WERI-Rb-1 (cell line): ENCODE results near the gene CREG1.

Experiments
- DNase-seq: peaks from one replicate; pipeline ENCODE4 v3.0.0-alpha.2; 2020
- H3K27ac ChIP-seq: fragments of 250-450 bp; sonication (Bioruptor Pico); 2 replicates; pipeline ENCODE4 v1.5.1; 2020; ENCODE audit warnings: mild to moderate bottlenecking, moderate library complexity
- H3K27me3 ChIP-seq: fragments of 250-450 bp; sonication (Bioruptor Pico); 2 replicates; pipeline ENCODE4 v1.5.1; 2021; ENCODE audit warnings: mild to moderate bottlenecking, low read depth, moderate library complexity; ENCODE audit not compliant: insufficient read depth, severe bottlenecking
- H3K36me3 ChIP-seq: fragments of 250-450 bp; sonication (Bioruptor Pico); 2 replicates; pipeline ENCODE4 v1.5.1; 2020; ENCODE audit warnings: mild to moderate bottlenecking, moderate library complexity
- H3K4me3 ChIP-seq: 2 replicates; pipeline ENCODE4 v1.5.1; 2011; ENCODE audit warnings: low read depth, mild to moderate bottlenecking, control low read depth, low read length
- H3K9me3 ChIP-seq: fragments of 250-450 bp; sonication (Bioruptor Pico); 2 replicates; pipeline ENCODE4 v1.5.1; 2021; ENCODE audit warnings: mild to moderate bottlenecking, moderate library complexity; ENCODE audit not compliant: severe bottlenecking
- TF ChIP-seq, protein P1 (sequence below): IDR thresholded peaks from 2 replicates; pipeline ENCODE4 v1.5.1; 2011; ENCODE audit warnings: low read depth, mild to moderate bottlenecking, control low read depth, inconsistent platforms, low read length

The CREG1 gene

DNA sequence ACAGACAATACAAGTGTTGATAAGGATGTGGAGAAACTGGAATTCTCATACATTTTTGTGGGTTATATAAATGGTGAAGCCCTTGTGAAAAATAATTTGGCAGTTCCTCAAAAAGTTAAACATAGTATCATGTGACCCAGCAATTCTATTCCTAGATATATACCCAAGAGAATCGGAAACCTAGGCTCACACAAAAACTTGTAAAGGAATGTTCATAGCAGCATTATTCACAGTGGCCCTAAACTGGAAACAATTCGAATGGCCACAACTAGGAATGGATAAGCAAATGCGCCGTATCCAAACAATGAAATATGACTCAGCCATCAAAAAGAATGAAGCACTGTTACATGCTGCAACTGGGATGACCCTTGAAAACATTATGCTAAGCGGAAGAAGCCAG, 31.3 kb downstream of the CREG1 start:
- TF ChIP-seq, protein P1, sequence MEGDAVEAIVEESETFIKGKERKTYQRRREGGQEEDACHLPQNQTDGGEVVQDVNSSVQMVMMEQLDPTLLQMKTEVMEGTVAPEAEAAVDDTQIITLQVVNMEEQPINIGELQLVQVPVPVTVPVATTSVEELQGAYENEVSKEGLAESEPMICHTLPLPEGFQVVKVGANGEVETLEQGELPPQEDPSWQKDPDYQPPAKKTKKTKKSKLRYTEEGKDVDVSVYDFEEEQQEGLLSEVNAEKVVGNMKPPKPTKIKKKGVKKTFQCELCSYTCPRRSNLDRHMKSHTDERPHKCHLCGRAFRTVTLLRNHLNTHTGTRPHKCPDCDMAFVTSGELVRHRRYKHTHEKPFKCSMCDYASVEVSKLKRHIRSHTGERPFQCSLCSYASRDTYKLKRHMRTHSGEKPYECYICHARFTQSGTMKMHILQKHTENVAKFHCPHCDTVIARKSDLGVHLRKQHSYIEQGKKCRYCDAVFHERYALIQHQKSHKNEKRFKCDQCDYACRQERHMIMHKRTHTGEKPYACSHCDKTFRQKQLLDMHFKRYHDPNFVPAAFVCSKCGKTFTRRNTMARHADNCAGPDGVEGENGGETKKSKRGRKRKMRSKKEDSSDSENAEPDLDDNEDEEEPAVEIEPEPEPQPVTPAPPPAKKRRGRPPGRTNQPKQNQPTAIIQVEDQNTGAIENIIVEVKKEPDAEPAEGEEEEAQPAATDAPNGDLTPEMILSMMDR, result no peak
- DNase-seq, result no peak
- H3K27ac ChIP-seq, result no peak overlapping the region
- H3K9me3 ChIP-seq, result no peaks in the 10 kb centered on the region
- H3K27me3 ChIP-seq, result no peaks in the 10 kb centered on the region
- H3K36me3 ChIP-seq, result no peaks in the 10 kb centered on the region
- no peak overlapping the region for H3K4me3 ChIP-seq

DNA sequence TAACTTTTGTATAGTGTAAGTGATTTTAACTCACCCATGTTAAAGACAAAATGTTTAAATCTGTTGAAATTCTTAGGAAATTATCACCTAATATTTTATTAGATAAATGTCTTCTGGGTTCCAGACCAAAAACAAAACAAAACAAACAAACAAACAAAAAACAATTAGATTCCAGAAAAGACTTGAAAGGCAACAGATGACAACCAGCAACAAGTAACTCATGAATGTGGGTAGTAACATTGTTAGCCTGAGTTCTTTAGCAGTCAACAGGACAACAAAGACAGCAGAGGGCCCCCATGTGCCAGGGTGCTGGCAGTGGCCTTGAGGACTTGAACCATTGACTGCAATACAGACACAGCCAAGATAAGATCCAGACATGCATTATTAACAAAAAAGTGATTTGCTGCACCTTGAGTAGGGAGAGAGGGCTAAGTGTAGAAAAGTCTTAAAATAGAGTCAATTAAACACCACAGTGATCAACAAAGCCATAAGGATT, 32.8 kb downstream of the CREG1 start:
- TF ChIP-seq, protein P1, result 0 out of 2 replicates have a peak, but pooled peaks have one; percentile 2
- no peaks in the 10 kb centered on the region for H3K9me3 ChIP-seq
- no peaks in the 10 kb centered on the region for H3K27me3 ChIP-seq
- no peaks in the 10 kb centered on the region for H3K36me3 ChIP-seq
- no peak overlapping the region for H3K4me3 ChIP-seq
- no peak overlapping the region for H3K27ac ChIP-seq
- DNase-seq, result no peak

- no peaks in the 10 kb centered on the region for H3K36me3 ChIP-seq
- H3K27me3 ChIP-seq, result no peaks in the 10 kb centered on the region
- no peak within 1 kb of the TSS for H3K4me3 ChIP-seq
- TF ChIP-seq, protein P1, result no peak
- H3K9me3 ChIP-seq, result no peaks in the 10 kb centered on the region
- H3K27ac ChIP-seq, result no peak within 1 kb of the TSS
- no peak for DNase-seq
Observed at GRCh38 chr1:167518331-167518700, 35.2 kb downstream of the CREG1 start, which contains the start of gene CD247. CD247 (minus strand) TSS chr1:167518529; CDS start chr1:167518465, 64 bp downstream.

GRCh38 chr1:167517535-167518330, 35.8 kb downstream of the CREG1 start:
- DNase-seq, result no peak
- H3K27ac ChIP-seq, result no peak overlapping the region
- no peaks in the 10 kb centered on the region for H3K36me3 ChIP-seq
- no peak overlapping the region for H3K4me3 ChIP-seq
- H3K27me3 ChIP-seq, result no peaks in the 10 kb centered on the region
- no peaks in the 10 kb centered on the region for H3K9me3 ChIP-seq
- TF ChIP-seq, protein P1, result no peak

DNA sequence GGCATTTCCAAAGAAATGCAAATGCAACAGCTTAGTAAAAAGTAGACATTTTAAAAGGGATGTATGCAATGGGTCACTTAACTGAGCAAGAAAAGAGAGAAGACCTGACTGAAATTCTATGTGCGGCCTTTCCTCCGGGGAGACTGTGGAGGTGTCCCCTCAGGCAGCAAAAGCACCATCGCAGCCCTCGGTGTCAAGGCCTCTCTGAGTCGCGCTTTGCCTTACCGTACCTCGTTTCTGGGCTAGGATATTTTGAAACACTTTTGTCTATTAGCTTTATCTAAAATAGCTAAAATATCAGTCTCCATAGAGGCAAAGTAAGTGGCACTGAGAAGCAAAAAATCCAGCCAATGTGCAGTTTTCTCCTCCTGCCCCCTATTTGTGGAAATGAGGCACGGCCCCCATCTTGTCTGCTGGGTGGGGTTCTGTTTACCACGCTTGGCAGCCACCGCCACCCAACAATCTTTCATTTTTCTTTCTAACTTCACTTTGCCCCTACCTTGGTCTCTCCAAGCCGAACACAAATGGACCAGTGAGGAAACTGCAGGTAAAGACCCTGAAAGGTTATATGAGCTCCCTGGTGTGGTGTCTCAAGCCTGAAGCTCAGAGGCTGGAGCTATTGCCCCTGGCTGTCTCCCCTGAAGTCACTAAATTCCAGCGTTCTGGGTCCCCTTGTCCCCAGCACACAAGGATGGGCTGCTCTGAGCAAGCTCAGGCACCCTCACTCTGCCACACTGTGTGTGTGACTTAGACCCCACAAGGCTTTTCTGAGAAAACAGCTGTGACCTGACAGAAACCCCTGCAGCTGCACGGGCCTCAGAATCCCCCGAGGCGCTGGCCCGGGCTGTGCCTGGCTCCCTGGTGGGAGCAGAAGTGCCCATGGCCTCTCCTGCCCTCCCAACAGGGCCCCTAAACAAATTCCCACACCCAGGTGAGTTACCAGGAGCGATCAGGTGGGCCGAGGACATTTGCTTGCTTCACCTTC, 36.9 kb downstream of the CREG1 start:
- Histone ChIP-seq H3K27me3 (no peaks in the 10 kb centered on the region), H3K36me3 (no peaks in the 10 kb centered on the region), H3K4me3 (no peak overlapping the region), H3K9me3 (no peaks in the 10 kb centered on the region), H3K27ac (no peak overlapping the region)
- TF ChIP-seq, protein P1, result no peak
- no peak for DNase-seq
